ENCODE results near the gene SMYD4.
A peak's percentile ranks its signal among the peaks of the same experiment; 100 is the strongest.

The SMYD4 gene

GRCh38 chr17:1764284-1764683 is 65.4 kb downstream of the SMYD4 start:
- Mint-ChIP-seq H3K27ac (peak overlapping the region; percentile 43), H3K27me3 (no peaks in the 10 kb centered on the region), H3K4me1 (peaks cover 26 to 34% of the 10 kb centered on the region in 2 donors), H3K4me3 (peak overlapping the region in 1 of 2 donors; percentile 9), H3K9me3 (no peaks in the 10 kb centered on the region), H3K36me3 (no peaks in the 10 kb centered on the region)
- ATAC-seq (replicated peaks) (peak; percentile 66 to 73), DNase-seq (no peak)

GRCh38 chr17:1762901-1763898 is 66.5 kb downstream of the SMYD4 start:
- H3K27me3 Mint-ChIP-seq = peaks cover 0 to 5% of the 10 kb centered on the region in 2 donors
- DNase-seq = no peak
- H3K9me3 Mint-ChIP-seq = no peaks in the 10 kb centered on the region
- H3K27ac Mint-ChIP-seq = peak overlapping the region; percentile 51
- no peaks in the 10 kb centered on the region for H3K36me3 Mint-ChIP-seq
- peak overlapping the region in 1 of 2 donors; percentile 29 for H3K4me3 Mint-ChIP-seq
- peaks cover 31 to 33% of the 10 kb centered on the region in 2 donors for H3K4me1 Mint-ChIP-seq
- ATAC-seq (replicated peaks) = peak; percentile 81 to 82

GRCh38 chr17:1762233-1762900 is 67.3 kb downstream of the SMYD4 start:
- Mint-ChIP-seq H3K27me3 (peaks cover 0 to 5% of the 10 kb centered on the region in 2 donors), H3K4me3 (peak overlapping the region in 1 of 2 donors; percentile 26), H3K4me1 (peaks cover 25% of the 10 kb centered on the region in 2 donors), H3K9me3 (no peaks in the 10 kb centered on the region), H3K27ac (no peak overlapping the region), H3K36me3 (no peaks in the 10 kb centered on the region)
- DNase-seq = no peak
- peak; percentile 28 to 51 for ATAC-seq (replicated peaks)

- Mint-ChIP-seq H3K9me3 (no peaks in the 10 kb centered on the region), H3K36me3 (no peaks in the 10 kb centered on the region), H3K27ac (no peak overlapping the region), H3K4me3 (no peak overlapping the region), H3K27me3 (peaks cover 0 to 5% of the 10 kb centered on the region in 2 donors), H3K4me1 (peaks cover 22 to 24% of the 10 kb centered on the region in 2 donors)
- DNase-seq (no peak), ATAC-seq (replicated peaks) (no peak)
These were observed 70.2 kb downstream of the SMYD4 start for GRCh38 chr17:1759529-1759928.

- Mint-ChIP-seq H3K36me3 (no peaks in the 10 kb centered on the region), H3K4me3 (no peak overlapping the region), H3K27ac (no peak overlapping the region), H3K4me1 (peaks cover 15 to 17% of the 10 kb centered on the region in 2 donors), H3K27me3 (peaks cover 0 to 5% of the 10 kb centered on the region in 2 donors), H3K9me3 (no peaks in the 10 kb centered on the region)
- ATAC-seq (replicated peaks) (peak in 1 of 2 donors; percentile 28), DNase-seq (no peak)
These were observed 70.9 kb downstream of the SMYD4 start for GRCh38 chr17:1758807-1759206.

GRCh38 chr17:1755827-1756262 is 73.9 kb downstream of the SMYD4 start:
- DNase-seq (no peak), ATAC-seq (replicated peaks) (no peak)
- Mint-ChIP-seq H3K27ac (no peak overlapping the region), H3K4me3 (no peak overlapping the region), H3K36me3 (no peaks in the 10 kb centered on the region), H3K27me3 (peaks cover 0 to 5% of the 10 kb centered on the region in 2 donors), H3K4me1 (peaks cover 12 to 15% of the 10 kb centered on the region in 2 donors), H3K9me3 (no peaks in the 10 kb centered on the region)

GRCh38 chr17:1755252-1755826 is 74.4 kb downstream of the SMYD4 start:
- no peak for ATAC-seq (replicated peaks)
- Mint-ChIP-seq H3K27ac (no peak overlapping the region), H3K27me3 (peaks cover 0 to 5% of the 10 kb centered on the region in 2 donors), H3K4me1 (peaks cover 12 to 16% of the 10 kb centered on the region in 2 donors), H3K36me3 (no peaks in the 10 kb centered on the region), H3K9me3 (no peaks in the 10 kb centered on the region), H3K4me3 (no peak overlapping the region)
- DNase-seq = no peak

- Mint-ChIP-seq H3K4me1 (peaks cover 12 to 16% of the 10 kb centered on the region in 2 donors), H3K36me3 (no peaks in the 10 kb centered on the region), H3K9me3 (no peaks in the 10 kb centered on the region), H3K4me3 (no peak overlapping the region), H3K27ac (no peak overlapping the region), H3K27me3 (peaks cover 0 to 5% of the 10 kb centered on the region in 2 donors)
- ATAC-seq (replicated peaks) = no peak
- no peak for DNase-seq
These were observed 75.1 kb downstream of the SMYD4 start for GRCh38 chr17:1754430-1755112.

GRCh38 chr17:1753767-1754429 is 75.8 kb downstream of the SMYD4 start:
- ATAC-seq (replicated peaks) (no peak), DNase-seq (no peak)
- Mint-ChIP-seq H3K27ac (no peak overlapping the region), H3K9me3 (no peaks in the 10 kb centered on the region), H3K27me3 (peaks cover 0 to 5% of the 10 kb centered on the region in 2 donors), H3K36me3 (no peaks in the 10 kb centered on the region), H3K4me3 (no peak overlapping the region), H3K4me1 (peaks cover 12 to 16% of the 10 kb centered on the region in 2 donors)

GRCh38 chr17:1752425-1753262 is 77.1 kb downstream of the SMYD4 start:
- no peaks in the 10 kb centered on the region for H3K36me3 Mint-ChIP-seq
- peak; percentile 76 to 77 for ATAC-seq (replicated peaks)

GRCh38 chr17:1750628-1751027 is 79.1 kb downstream of the SMYD4 start:
- peaks cover 11 to 12% of the 10 kb centered on the region in 2 donors for H3K4me1 Mint-ChIP-seq

More at GRCh38 chr17:1752425-1753262, 77.1 kb downstream of the SMYD4 start:
- no peak for DNase-seq
- Mint-ChIP-seq H3K4me3 (peak overlapping the region; percentile 22 to 41), H3K27ac (peak overlapping the region; percentile 65), H3K9me3 (no peaks in the 10 kb centered on the region), H3K4me1 (peaks cover 11 to 12% of the 10 kb centered on the region in 2 donors), H3K27me3 (no peaks in the 10 kb centered on the region)

GRCh38 chr17:1746975-1747543 is 82.6 kb downstream of the SMYD4 start:
- Mint-ChIP-seq H3K27me3 (no peaks in the 10 kb centered on the region), H3K4me3 (no peak overlapping the region), H3K36me3 (no peaks in the 10 kb centered on the region), H3K9me3 (no peaks in the 10 kb centered on the region), H3K27ac (no peak overlapping the region), H3K4me1 (peaks cover 1 to 2% of the 10 kb centered on the region in 2 donors)
- ATAC-seq (replicated peaks) (no peak), DNase-seq (no peak)

More at GRCh38 chr17:1750628-1751027, 79.1 kb downstream of the SMYD4 start:
- Mint-ChIP-seq H3K9me3 (no peaks in the 10 kb centered on the region), H3K36me3 (no peaks in the 10 kb centered on the region), H3K27me3 (no peaks in the 10 kb centered on the region), H3K4me3 (no peak overlapping the region), H3K27ac (no peak overlapping the region)
- ATAC-seq (replicated peaks) (no peak), DNase-seq (no peak)
